A172 (cell line): ENCODE data around the gene OR2B6. TPM values are rescaled to one million over a fixed set of nuclear protein-coding genes. Genes with fewer than 3 reads are reported as not detected.
"Not testable (repeated sequence)": the region's sequence is repeated elsewhere in the genome, so short reads cannot be mapped to it uniquely, and the experiment has no call there.

Source experiments
- DNase-seq: peaks from one replicate; pipeline ENCODE4 v3.0.0-alpha.2; 2015; ENCODE audit warnings: low spot score
- total RNA-seq: library from RNA; depleted of rRNA; stranded (reverse); fragments of >200 nt; shearing (Covaris generic); gene quantifications from 2 replicates; pipeline ENCODE4 v1.2.3, GENCODE V29; 2014; rRNA removed

Gene OR2B6
- total RNA-seq = not detected in 2 replicates

DNA sequence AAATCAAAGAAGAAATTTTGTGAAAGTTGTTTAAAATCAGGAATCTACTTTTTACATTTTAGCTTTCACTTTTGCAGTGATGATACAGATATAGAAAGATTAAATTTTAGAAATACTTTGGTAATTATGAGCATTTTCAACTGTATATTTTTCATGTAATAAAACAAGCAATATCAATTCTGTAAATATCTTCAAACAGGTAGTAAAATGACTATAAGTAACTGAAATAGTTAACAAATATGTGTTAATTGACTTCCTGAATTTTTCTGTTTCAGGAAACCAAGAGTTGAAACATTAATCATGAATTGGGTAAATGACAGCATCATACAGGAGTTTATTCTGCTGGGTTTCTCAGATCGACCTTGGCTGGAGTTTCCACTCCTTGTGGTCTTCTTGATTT, at the start of gene OR2B6:
Gene OR2B6 (plus strand): TSS at position 301 of the 400 bp plus-strand sequence. CDS start 0 bp downstream, at position 301.
- no peak for DNase-seq

DNA sequence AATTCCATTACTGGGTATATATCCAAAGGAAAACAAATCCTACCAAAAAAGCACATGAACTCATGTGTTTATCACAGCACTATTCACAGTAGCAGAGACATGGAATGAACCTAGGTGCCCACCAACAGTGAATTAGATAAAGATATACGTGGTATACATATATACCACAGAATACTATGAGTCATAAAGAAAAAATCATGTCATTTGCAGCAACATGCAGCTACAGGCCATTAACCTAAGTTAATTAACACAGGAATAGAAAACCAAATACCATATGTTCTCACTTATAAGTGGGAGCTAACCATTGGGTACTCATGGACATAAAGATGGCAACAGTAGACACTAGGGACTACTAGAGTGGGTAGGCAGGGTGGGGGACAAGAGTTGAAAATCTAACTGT, 49.0 kb upstream of the OR2B6 start:
- DNase-seq = no peak

DNA sequence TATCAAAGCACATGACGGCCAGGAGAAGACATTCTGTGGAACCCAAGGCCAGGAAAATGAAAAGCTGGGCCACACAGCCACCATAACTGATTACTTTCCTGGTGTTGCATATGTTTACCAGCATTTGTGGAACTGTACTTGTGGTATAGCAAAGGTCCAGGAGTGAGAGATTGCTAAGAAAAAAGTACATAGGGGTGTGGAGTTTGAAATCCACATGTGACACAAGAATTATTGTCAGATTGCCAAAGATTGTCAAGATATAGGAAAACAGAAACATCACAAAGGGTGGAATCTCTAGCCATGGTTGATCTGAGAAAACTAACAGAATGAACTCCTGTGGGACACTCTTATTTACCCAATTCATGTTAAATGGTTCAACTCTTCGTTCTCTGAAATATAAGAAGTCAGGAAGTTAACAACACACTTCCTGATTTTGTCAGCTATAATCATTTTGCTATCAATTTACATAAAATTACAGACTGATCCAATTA, 45.0 kb upstream of the OR2B6 start, which contains the start of gene OR2B2:
Gene OR2B2 (minus strand): TSS at position 441 of the 491 bp plus-strand sequence. CDS start 77 bp downstream, at position 364.
- no peak for DNase-seq

DNA sequence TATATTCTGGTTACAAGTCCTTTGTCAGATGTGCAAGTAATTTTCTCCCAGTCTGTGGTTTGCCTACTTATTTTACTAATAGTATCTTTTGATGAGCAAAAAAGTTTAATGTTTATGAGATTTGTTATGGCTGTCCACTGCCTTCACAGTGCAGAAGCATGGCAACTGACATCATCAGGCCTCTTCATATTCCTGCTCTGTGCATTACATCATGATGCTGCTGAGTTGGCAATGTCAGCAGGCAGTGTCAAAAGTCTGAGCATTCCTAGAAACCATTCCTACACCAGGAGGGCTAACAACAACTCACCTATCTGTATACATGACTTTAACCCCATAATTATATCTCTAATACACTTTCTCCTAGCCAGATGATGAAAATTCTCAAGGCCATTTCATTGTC, 34.1 kb upstream of the OR2B6 start:
- DNase-seq = no peak

DNA sequence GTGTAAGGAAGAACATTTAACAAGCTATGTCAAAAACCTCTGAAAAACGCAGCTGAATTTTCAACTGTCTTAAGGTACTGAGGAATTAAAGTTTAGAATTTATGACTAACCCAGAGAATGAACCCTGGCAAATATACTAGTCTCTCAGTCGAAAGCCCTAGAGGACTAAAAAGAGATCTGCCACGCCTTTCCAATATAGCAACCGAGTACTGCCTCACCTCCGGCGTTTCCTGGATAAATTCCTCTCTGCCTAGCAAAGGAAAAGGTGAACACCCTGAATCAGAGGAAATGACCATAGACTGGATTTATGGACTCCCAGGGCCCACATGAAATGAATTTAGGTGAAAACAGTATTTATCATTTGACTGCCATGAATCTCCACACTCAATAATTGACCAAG, 32.9 kb upstream of the OR2B6 start:
- no peak for DNase-seq

DNA sequence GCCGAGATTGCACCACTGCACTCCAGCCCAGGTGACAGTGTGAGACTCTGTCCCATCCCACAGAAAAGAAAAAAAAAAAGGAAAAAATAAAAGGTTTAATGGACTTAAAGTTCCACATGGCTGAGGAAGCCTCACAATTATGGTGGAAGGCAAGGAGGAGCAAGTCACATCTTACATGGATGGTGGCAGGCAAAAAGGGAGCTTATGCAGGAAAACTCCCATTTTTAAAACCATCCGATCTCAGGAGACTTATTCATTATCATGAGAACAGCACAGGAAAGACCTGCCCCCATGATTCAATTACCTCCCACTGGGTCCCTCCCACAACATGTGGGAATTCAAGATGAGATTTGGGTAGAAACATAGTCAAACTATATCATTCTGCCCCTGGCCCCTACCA, 29.0 kb upstream of the OR2B6 start:
- DNase-seq = not testable (repeated sequence)

DNA sequence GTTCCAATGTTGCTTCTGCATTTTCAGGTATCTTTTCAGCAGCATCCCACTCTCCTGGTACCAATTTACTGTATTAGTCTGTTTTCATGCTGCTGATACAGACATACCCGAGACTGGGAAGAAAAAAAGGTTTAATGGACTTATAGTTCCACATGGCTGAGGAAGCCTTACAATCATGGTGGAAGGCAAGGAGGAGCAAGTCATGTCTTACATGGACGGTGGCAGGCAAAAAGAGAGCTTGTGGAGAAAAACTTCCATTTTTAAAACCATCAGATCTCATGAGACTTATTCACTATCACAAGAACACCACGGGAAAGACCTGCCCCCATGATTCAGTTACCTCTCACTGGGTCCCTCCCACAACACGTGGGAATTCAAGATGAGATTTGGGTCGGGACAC, 27.1 kb upstream of the OR2B6 start:
- not testable (repeated sequence) for DNase-seq

DNA sequence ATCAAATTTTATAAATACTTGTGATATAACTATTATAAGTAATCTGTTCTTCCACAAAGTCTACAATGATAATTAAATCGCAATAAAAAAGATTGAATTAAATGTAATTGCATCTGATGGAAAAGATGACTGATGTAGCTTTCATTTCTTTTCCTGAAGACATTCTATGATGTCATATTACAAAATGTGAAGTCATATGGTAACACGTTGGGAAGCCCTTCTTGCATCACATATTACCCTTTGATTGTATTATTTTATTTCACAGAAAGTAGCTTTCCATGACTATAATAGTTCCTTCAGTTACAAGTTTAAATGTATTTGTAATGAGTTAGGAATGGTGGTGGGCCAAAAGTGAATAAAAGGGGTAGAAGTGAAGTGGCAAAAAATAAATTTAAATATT, 25.8 kb upstream of the OR2B6 start:
- no peak for DNase-seq

DNA sequence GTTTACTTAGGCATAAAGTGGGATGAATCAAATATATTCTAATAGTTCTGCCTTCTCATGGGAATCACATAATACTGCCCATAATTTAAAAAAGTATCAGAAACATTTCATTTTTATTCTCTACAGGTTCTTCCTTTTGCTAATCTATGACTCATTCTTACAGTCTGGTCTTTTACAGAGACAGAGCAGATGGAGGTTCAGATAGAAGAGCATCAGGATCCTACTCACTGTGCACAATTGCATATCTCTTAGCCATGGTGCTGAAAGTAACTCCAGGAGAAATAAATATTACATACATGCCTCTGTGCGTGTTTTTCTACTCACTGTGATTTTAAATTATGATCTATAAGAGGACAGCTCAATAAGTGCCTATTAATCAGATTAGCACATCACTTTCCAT, 16.3 kb upstream of the OR2B6 start:
- peak; percentile 6 for DNase-seq

DNA sequence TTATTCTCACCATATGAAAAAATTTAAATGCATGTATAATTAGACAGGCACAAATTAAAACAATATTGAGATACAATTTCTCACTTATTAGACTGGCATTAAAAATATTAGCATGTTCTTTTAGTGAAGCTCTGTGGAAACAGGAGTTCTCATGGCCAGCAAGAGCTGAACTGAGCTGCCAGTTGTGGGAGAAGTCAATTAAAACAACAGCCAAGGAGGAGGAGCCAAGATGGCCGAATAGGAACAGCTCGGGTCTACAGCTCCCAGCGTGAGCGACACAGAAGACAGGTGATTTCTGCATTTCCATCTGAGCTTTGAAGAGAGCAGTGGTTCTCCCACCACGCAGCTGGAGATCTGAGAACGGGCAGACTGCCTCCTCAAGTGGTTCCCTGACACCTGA, 14.0 kb upstream of the OR2B6 start:
- DNase-seq = not testable (repeated sequence)

DNA sequence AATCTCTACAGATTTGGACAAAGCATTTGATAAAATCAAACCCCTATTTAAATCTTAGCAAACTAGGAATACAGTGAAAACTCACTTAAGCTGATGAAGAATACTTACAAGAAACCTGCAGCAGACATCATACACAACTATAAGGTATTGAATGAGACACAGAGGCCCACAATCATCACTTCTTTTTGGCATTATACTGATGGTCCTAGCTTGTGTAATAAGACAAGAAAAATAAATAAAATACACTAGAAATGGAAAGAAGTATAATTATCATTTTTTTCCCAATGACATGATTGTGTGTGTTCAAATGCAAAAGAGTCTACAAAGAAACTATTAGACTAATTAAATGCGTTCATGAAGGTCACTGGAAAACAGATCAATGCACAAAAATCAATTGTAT, 8.8 kb upstream of the OR2B6 start:
- DNase-seq = no peak

DNA sequence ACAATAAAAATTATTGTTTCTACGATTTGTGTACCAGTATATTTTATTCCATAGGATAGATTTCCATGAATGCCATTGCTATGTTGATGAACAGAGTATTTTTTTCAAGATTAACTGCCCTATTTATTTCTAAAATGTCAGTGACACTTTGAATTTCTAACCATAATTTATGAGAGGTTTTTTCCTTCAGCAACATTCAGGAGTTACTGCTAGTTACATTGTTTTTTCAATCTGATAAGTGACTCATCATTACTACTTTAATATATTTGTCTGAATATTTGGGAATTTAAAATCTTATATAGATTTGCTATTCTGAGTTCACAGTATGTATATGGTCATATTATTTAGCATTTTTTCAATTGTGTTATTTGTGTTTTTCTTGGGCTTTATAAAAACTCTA, 6.0 kb upstream of the OR2B6 start:
- DNase-seq = no peak

DNA sequence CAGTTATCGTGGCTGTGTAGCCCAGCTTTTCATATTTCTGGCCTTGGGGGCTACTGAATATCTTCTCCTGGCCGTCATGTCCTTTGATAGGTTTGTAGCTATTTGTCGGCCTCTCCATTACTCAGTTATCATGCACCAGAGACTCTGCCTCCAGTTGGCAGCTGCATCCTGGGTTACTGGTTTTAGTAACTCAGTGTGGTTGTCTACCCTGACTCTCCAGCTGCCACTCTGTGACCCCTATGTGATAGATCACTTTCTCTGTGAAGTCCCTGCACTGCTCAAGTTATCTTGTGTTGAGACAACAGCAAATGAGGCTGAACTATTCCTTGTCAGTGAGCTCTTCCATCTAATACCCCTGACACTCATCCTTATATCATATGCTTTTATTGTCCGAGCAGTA, 475 bp downstream of the OR2B6 start:
- DNase-seq = no peak

DNA sequence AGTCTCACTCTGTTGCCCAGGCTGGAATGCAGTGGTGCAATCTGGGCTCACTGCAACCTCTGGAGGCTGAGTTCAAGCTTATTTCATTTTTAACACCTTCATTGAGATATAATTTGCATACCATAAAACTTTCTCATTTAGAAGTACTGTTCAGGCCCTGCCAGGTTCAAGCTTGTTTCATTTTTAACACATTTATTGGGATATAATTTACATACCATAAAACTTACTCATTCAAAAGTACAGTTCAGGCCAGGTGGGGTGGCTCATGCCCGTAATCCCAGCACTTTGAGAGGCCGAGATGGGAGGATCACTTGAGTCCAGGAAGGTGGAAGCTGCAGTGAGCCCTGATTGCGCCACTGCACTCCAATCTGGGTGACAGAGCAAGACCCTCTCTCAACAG, 5.5 kb downstream of the OR2B6 start:
- no peak for DNase-seq

DNA sequence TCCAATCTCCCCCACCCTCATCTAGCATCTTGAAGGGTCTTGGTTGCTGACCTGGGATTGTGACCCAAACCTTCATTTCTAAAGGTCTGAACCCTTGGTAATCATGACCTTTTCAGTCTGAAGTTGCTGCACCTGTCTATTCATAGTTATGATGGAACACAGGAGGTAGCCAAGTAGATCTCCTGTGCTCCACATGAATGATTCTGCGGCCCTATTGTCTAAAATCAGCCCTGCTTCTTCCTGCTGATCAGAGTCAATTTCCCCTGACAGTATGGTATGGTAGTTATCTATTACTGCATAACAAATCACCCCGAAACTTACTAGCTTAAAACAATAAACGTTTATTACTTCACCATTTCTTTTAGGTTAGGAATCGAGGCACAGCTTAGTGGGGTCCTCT, 9.0 kb downstream of the OR2B6 start:
- no peak for DNase-seq

DNA sequence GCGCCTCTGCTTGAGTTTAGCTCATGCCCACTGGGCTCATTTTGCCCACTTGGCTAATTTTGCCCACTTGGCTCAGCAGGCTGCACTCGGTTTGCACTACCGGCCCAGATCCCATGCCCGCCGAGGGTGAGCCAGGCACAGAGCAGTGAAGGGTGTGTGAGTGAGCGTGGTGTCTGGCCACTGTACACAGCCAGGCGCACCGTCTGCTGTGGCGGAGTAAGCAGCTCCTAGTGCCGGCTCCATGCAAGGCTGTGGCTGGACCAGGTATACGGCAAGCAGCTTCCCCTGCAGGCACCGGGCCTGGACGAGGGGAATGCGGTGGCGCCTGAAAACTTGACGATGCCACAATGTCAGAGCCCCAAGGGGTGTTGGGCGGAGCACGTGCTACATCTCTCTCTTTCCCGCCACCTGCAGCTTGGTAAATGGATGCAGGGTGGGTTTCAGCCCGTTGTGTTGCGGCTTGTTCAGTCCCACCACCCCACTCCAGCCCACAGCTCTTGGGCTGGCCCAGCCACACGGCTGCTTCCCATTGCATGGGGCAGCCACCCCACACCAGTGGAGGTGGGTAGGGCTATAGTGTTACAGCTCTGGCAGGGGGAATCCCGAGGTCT, 9.9 kb downstream of the OR2B6 start:
- DNase-seq = no peak

DNA sequence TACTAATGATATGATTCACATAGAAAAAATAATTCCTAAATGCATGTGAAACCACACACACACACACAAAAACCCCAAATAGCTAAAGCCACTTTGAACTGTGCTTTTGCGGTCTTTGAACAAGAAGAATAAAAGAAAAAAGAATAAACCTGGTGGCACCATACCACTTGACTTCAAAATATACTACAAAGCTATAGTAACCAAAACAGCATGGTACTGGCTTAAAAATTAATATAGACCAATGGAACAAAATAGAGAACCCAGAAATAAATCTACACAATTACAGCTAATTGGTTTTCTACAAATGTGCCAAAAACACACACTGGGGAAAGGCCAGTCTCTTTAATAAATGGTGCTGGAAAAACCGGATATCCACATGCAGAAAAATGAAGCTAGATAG, 13.4 kb downstream of the OR2B6 start:
- DNase-seq = no peak

DNA sequence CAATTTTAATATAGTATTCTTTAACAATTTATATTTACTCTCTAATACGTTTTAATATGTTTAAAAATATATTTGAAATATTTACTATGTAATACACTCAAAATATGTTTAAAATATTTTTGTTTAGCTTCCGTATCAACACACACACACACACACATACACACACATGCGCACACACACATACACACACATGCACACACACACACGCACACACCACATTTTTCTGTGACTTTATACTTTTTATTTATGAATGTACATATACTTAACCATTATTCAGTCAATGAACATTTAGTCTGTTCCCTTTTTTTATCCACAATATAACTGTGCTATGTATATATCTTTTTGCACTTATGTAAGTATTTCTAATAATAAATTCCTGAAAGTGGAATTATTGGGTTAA, 15.7 kb downstream of the OR2B6 start:
- DNase-seq = no peak

DNA sequence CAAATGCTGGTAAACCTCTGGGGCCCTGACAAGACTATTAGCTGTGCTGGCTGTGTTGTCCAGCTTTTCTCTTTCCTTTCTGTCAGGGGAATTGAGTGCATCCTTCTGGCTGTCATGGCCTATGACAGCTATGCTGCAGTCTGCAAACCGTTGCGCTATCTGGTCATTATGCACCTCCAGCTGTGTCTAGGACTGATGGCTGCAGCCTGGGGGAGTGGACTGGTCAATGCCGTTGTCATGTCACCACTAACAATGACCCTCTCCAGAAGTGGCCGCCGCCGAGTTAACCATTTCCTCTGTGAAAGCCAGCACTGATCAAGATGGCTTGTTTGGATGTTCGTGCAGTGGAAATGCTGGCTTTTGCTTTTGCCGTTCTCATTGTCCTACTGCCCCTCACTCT, 20.3 kb downstream of the OR2B6 start:
- DNase-seq = no peak

DNA sequence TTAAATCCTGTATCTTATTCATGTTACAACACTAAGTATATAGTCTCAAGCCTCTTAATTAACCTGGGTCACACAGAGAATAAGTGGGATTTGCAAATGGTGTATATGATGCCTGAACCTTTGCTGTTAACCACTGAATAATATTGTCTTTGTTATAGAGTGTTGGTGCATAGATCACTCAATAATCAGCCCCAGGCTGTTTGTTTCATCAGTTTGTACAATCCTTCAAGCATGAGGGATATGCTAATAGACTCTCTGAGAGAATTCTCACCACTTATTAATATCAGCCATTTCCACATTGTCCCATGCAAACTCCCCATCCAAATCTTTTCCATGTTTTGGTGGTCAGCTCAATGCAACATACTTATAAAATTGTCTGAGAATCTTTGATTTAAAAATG, 21.7 kb downstream of the OR2B6 start:
- DNase-seq = no peak

DNA sequence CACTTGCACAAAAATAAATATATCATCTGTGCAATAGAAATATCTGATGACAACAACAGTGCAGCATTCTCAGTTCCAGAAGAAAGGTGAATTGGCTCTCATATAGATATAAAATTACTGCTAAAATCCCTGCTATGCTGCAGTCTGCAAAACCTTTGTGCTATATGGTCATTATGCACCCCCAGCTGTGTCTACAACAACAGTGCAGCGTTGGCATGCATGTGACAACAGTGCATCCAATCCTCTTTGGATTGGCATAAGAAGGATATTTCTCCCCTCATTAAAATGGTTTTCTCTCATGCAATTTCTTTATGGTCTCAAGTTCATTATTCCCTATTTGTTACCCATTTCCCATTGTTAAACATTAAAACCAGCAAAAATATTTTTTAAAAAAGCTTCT, 23.1 kb downstream of the OR2B6 start:
- DNase-seq = no peak

DNA sequence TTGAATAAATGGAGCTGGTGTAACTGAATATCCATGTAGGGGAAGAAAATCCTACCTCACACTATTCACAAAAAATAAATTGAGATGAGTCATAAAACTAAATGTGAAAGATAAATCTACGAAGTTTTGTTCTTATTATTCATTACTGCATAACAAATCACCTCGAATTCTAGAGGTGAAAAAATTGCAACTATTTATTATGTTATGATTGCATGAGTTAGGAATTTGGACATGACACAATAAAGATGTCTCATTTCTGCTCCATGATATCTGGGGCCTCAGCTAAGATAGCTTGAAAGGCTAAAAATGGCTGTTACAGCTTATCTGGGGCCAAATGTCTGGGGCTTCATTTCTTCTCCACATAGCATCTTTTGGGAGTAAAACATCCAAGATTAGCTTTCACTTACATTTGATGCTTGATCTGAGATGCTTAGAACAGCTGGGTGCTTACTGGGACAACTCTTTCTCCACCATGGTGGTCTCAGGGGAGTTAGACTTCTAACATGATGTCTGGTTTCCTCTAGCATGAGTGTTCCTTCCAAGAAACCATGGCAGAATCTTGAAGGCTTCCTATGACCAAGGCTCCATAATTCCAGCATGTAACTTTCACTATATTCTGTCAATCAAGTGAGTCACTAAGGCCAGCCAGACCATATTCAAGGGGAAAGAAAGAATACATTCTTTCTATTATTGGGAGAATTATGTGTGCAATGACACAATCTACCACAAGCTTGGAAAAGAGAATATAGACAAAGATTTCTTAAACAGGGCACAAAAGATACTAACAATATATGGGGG, 30.1 kb downstream of the OR2B6 start:
- peak; percentile 50 for DNase-seq

DNA sequence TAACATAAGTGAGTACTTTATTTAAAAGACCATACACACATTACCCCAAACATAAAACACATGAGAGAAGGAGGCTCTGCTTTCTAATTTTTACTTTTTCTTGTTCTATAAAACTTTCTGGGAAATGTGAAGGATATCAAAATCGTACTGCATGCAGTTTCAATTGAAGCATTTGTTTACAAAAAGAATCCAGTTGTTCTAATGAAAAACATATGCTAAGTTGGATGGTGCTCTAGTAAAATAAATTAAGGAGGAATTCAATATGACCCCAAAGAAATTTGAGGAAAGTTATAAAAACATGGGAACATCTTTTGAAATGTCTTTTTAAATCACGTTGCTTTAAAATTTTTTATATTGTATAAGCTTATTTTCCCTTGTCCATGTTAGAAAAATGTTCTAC, 37.6 kb downstream of the OR2B6 start:
- DNase-seq = no peak
